MM.1S (cell line): ENCODE measurements around the gene PNPLA3.

Source experiments
- CTCF ChIP-seq: fragments of 300-600 bp; sonication (generic); IDR thresholded peaks from 2 replicates; pipeline ENCODE4 v1.5.1; 2016; ENCODE audit warnings: antibody characterized with exemption, low read length, mixed read lengths
- EZH2 ChIP-seq: fragments of 300-600 bp; sonication (generic); optimal IDR thresholded peaks from 2 replicates; pipeline ENCODE3; 2017; ENCODE audit warnings: low read depth, mild to moderate bottlenecking, antibody characterized with exemption, low read length, mixed read lengths
- EZH2phosphoT487 ChIP-seq: fragments of 300-600 bp; sonication (generic); IDR thresholded peaks from 2 replicates; pipeline ENCODE4 v1.6.1; 2018; ENCODE audit warnings: antibody characterized with exemption, low read length

GRCh38 chr22:43957871-43958270 lies 34.3 kb downstream of the PNPLA3 start:
- no peak for TF ChIP-seq CTCF
- TF ChIP-seq EZH2: no peak
- TF ChIP-seq EZH2phosphoT487: no peak
